ENCODE measurements around the gene KANSL1.

- TF ChIP-seq CTCF (IDR thresholded peaks at IDR 0.05) = peak; percentile 68 to 83 (median 72)
- TF ChIP-seq POLR2A (IDR thresholded peaks at IDR 0.05) = no peak
These were observed 19.6 kb upstream of the KANSL1 start for GRCh38 chr17:46212634-46213435.
